Chondrocyte (in vitro differentiated cells): ENCODE results near the gene BICC1. TPM values are rescaled to one million over a fixed set of nuclear protein-coding genes. Genes with fewer than 3 reads are reported as not detected.

Source experiments
- DNase-seq: peaks from one replicate; pipeline ENCODE4 v3.0.0; 2021; ENCODE audit warnings: mixed read lengths, low spot score
- H3K27ac Mint-ChIP-seq: one replicate; pipeline ENCODE4 v1.8.0; 2021; ENCODE audit warnings: mild to moderate bottlenecking, moderate library complexity, mixed read lengths; ENCODE audit not compliant: unreplicated experiment
- H3K27me3 Mint-ChIP-seq: 2 replicates; pipeline ENCODE4 v1.8.0; 2021; ENCODE audit warnings: low read depth, mixed read lengths
- H3K36me3 Mint-ChIP-seq: 2 replicates; pipeline ENCODE4 v1.8.0; 2021; ENCODE audit warnings: low read depth, mixed read lengths
- H3K4me1 Mint-ChIP-seq: 2 replicates; pipeline ENCODE4 v1.8.0; 2021; ENCODE audit warnings: low read depth, mild to moderate bottlenecking, mixed read lengths
- H3K4me3 Mint-ChIP-seq: one replicate; pipeline ENCODE4 v1.8.0; 2021; ENCODE audit warnings: mild to moderate bottlenecking, moderate library complexity, mixed read lengths; ENCODE audit not compliant: unreplicated experiment
- H3K9me3 Mint-ChIP-seq: 2 replicates; pipeline ENCODE4 v1.8.0; 2021; ENCODE audit warnings: low read depth, mixed read lengths
- total RNA-seq: library from RNA; stranded (reverse); gene quantifications from 3 replicates; pipeline ENCODE4 v1.2.1, GENCODE V29; 2021
- TF ChIP-seq, protein P1 (sequence below): fragments of 200-600 bp; sonication (generic); IDR thresholded peaks from 2 replicates; pipeline ENCODE4 v1.5.0; 2021; ENCODE audit warnings: antibody characterized with exemption, mild to moderate bottlenecking, moderate library complexity

Gene BICC1
- total RNA-seq, 1 donor from 2014 or later = 32.4 TPM

DNA sequence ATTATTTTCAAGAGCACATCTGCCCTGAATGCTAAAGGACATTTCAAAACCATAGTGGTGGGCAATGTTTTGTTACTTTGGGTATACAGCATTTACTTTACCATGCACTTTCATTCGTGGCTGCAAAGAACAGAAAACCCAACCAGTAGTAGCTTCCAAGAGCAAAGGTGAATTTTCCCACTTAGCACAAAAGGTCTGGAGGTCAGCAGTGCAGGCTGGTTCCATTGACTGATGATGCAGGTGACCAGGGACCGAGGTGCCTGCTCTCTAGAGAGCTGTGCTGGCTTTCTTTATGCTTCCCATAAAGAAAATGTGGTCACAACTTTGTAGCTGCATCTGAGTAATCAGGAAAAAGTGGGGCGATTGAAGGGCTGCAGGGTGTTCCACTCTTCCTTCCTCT is 240.0 kb downstream of the BICC1 start:
- Mint-ChIP-seq H3K4me1 (peaks cover 69% of the 10 kb centered on the region), H3K4me3 (no peak overlapping the region), H3K27me3 (no peaks in the 10 kb centered on the region), H3K36me3 (no peaks in the 10 kb centered on the region), H3K9me3 (no peaks in the 10 kb centered on the region), H3K27ac (no peak overlapping the region)
- DNase-seq = no peak
- TF ChIP-seq, protein P1, sequence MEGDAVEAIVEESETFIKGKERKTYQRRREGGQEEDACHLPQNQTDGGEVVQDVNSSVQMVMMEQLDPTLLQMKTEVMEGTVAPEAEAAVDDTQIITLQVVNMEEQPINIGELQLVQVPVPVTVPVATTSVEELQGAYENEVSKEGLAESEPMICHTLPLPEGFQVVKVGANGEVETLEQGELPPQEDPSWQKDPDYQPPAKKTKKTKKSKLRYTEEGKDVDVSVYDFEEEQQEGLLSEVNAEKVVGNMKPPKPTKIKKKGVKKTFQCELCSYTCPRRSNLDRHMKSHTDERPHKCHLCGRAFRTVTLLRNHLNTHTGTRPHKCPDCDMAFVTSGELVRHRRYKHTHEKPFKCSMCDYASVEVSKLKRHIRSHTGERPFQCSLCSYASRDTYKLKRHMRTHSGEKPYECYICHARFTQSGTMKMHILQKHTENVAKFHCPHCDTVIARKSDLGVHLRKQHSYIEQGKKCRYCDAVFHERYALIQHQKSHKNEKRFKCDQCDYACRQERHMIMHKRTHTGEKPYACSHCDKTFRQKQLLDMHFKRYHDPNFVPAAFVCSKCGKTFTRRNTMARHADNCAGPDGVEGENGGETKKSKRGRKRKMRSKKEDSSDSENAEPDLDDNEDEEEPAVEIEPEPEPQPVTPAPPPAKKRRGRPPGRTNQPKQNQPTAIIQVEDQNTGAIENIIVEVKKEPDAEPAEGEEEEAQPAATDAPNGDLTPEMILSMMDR = no peak

DNA sequence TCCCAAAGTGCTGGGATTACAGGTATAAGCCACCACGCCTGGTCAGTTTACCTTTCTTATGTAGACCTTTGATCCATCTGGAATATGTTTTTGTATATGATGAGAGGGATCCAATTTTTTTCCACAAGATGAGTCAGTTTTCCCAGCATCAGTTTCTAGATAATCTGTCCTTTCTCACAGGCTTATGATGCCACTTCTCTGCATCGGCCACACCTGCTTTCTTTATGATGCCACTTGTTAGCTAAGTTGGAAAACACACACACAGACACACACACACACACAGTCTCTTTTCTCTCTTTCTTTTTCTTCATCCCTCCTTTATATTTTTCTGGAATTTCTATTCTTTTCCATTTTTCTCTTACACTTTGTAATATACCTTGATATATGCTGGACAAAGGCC is 240.8 kb downstream of the BICC1 start:
- H3K9me3 Mint-ChIP-seq = no peaks in the 10 kb centered on the region
- H3K27me3 Mint-ChIP-seq = no peaks in the 10 kb centered on the region
- peaks cover 74% of the 10 kb centered on the region for H3K4me1 Mint-ChIP-seq
- TF ChIP-seq, protein P1 = no peak
- H3K27ac Mint-ChIP-seq = no peak overlapping the region
- no peak overlapping the region for H3K4me3 Mint-ChIP-seq
- H3K36me3 Mint-ChIP-seq = no peaks in the 10 kb centered on the region
- no peak for DNase-seq

DNA sequence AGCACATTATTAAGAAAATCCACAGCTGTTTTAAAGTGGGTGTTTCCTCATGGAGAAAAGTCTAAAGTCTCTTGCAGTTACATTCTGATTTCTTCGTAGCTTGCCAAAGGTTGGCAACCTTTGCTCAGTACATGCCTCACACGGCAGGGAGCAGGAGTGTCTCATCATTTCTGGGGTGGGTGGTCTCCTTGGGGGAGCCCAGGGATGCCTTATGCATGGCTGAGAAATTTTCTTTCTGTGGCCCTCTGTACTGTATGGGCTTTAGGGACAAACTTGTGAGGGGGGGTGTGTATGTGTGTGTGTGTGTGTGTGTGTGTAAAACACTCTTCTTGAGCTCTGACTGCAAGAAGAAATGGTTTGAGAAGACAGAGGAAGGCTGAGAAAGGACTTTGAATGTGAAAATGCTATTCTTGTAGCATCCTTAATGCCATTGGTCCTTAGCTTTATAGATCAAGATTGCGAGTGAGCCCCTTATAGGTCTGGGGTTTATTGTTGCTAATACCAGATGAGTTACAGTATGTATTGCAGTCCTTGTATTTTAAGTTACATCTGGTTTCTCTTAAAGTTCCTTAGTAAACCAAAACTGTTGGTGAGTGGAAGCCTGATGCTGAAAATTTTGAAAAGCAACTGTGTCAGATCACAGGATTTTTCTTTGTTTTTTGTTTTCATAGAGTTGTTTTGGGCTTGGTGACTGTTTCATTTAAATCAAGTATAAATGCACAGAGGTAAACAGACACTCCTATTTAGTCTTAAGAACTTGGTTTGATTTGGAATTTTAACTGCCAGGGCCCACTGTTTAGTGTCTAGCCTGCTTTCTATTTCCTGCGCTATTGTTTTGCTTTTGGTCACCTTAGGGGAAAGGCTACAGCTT is 242.0 kb downstream of the BICC1 start:
- Mint-ChIP-seq H3K27ac (peak overlapping the region; percentile 97), H3K9me3 (no peaks in the 10 kb centered on the region), H3K27me3 (no peaks in the 10 kb centered on the region), H3K4me3 (no peak overlapping the region), H3K36me3 (no peaks in the 10 kb centered on the region), H3K4me1 (peaks cover 75% of the 10 kb centered on the region)
- TF ChIP-seq, protein P1 = no peak
- DNase-seq = no peak

DNA sequence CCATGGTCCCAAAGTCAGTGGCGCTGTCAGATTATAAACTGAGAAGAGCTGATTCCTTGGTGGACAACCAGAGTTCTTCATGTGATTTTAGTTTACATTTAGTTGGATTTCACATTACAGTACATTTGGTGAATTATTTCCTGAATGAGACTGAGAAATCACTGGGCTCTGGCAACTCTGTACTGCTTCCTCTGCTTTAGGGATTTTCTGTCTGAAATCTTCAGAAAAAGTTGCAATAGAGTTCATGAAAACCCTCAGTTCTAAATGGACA is 242.6 kb downstream of the BICC1 start:
- Mint-ChIP-seq H3K9me3 (no peaks in the 10 kb centered on the region), H3K36me3 (no peaks in the 10 kb centered on the region), H3K27ac (peak overlapping the region; percentile 97), H3K4me1 (peaks cover 71% of the 10 kb centered on the region), H3K27me3 (no peaks in the 10 kb centered on the region), H3K4me3 (peak overlapping the region; percentile 71)
- TF ChIP-seq, protein P1 = no peak
- DNase-seq = no peak

DNA sequence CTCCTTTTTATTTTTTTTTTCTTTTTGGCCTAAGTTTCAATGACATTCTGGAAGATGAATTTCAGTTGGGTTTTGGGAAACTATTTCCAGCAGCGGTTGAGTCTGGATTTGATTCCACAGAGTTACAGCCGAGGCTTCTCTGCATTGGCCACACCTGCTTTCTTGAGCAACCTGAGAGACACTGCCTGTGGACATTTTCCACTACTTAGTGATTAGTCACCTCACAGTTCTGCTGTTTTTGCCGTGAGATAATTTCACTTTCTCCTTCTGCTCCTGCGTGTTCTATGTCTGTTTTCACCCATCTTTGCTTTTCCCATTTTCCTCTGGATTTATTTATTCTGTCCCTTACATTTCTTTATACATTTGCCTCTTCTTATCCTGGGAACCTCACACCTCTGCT is 243.0 kb downstream of the BICC1 start:
- DNase-seq = no peak
- H3K27ac Mint-ChIP-seq = peak overlapping the region; percentile 97
- H3K4me3 Mint-ChIP-seq = peak overlapping the region; percentile 71
- TF ChIP-seq, protein P1 = no peak
- H3K9me3 Mint-ChIP-seq = no peaks in the 10 kb centered on the region
- peaks cover 67% of the 10 kb centered on the region for H3K4me1 Mint-ChIP-seq
- H3K36me3 Mint-ChIP-seq = no peaks in the 10 kb centered on the region
- no peaks in the 10 kb centered on the region for H3K27me3 Mint-ChIP-seq
